HG03108 (cell line): ENCODE results near the gene WNT5A.

ENCODE experiments used
- ATAC-seq: cut with Tn5 transposase; IDR thresholded peaks from one replicate; pipeline ENCODE4 v1.9.1; 2021; ENCODE audit warnings: moderate library complexity; ENCODE audit not compliant: unreplicated experiment

Gene WNT5A

DNA sequence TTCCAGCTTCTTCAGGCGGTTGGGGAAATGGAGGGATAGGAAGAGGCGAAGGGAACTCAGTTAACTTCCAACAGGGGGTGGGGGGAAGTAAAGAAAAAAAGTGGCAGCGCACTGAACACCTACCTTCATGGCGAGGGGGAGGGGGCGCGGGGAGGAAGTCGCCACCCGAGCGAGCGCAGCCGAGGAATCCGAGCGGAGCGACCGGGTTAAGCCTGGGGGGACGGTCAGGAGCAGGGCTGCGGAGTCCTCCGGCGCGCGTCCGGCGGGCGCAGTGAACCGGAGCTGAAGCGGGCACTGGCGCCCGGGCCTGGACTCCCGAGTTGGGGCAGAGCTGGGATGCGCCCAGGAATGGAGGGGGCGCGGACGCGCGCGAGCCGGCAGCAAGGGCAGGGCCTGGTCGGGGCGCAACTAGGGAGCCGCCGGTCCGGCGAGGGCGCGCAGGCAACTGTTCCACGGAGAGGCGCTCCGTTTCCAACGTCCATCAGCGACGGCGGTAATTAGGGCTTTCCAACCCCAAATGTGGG lies at the start of gene WNT5A:
Gene WNT5A, minus strand, starts transcription at position 450 of the 524 bp plus-strand sequence. Its CDS starts 321 bp downstream, at position 129.
- ATAC-seq: no peak

GRCh38 chr3:55534876-55535275 lies 47.8 kb upstream of the WNT5A start:
- no peak for ATAC-seq

GRCh38 chr3:55532806-55533205 lies 45.7 kb upstream of the WNT5A start:
- ATAC-seq: no peak

GRCh38 chr3:55531321-55531720 lies 44.2 kb upstream of the WNT5A start:
- ATAC-seq: no peak

DNA sequence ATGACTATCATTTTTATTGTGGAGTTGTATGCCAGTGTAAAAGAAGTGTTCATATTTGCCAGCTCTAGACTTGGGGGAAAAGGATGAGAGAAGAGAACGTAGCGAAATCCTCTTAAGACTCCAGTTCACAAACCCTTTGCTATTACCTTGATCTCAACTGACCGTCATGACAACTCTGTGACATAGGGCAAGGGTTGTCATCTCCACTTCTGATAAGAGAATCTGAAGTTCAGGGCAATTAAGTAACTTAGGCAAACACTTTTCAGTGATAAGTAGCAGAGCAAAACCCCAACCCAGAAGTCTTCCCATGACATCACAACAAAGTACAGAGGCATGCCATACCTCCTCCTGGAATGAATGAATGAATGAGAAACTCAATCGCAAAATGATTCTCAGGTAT lies 40.3 kb upstream of the WNT5A start:
- no peak for ATAC-seq

DNA sequence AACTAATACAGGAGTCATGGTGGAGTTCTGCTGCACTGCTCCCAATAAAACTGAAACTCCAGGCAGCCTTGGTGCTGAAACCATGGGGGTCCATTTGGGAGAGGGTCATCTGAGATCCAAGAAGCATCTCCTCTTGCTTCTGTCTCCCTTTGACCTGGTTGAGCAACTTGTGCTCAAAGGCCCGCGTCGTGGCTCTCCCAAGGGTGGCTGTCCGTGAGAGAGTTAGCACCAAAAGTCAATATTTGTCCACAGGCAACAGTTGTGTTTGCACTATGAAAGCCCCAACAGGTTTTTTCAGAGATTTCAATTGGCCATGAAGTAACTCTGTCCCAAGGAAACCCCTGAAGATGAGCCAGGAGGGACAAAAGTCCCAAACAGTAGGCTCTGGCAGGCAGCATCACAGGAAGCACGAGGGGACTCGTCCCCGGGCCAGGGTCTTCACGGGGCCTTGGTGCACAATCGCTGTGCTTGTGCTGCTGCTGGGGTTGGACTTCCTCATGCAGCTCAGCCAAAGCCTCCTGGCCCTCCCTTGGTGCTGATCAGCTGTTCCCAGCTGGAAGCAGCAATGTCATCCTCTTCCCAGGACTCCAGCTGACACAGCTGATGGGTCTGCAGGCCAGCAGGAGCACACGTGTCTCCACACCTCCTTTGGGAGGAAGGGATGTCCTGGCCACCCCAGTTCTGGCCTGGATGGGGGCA lies 39.4 kb upstream of the WNT5A start:
- ATAC-seq: no peak

DNA sequence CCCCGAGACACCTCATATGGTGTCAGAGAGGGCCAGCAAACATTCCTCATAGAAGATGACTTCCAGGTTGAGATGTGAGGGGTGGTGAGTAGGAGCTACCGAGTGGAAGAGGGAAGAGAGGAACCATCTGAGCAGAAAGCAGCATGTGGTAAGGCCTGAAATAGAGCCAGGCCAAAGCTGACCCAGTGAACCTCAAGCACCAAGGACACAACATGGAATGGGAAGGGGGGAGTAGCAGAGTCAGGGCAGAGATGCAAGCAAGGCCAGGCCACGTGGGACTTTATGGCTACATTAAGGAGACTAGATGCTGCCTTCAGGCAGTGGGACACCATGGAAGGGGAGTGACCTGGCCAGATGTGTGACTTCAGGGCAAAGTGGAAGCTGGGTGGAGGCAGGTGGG lies 38.3 kb upstream of the WNT5A start:
- ATAC-seq: no peak

DNA sequence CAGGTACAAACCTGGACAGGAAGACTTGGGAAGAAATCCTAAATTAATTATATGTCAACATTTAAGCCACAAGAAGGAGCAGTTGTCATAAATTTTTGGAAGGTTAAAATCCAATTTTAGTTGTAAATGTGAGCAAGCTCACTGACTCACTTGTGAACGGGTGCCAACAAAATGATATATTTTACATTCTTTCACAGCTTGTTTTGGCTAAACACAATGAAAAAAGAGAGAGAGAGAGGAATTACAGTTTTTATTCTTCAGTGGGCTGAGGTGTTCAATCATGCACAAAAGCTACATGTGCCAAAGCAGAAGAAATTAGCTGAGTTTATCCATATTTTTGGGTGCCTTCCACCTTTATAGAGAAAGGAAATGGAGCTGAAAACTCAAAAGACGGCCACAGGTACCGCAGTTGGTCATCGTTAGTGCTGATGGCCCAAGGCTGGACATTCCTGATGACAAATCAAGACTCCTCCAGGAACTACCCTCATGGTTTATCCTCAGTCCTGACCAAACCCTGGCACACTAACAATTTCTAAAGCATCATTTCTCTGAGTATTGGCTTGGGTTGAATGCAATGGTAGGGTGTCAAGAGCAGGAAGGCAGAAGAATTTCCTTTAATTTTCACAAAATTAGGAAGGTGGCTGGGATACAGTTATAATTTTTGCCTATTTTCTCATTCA lies 37.6 kb upstream of the WNT5A start:
- ATAC-seq: no peak

- ATAC-seq: no peak
Observed at GRCh38 chr3:55523471-55523870, 36.4 kb upstream of the WNT5A start.

GRCh38 chr3:55521738-55522421 lies 34.8 kb upstream of the WNT5A start:
- ATAC-seq: no peak

DNA sequence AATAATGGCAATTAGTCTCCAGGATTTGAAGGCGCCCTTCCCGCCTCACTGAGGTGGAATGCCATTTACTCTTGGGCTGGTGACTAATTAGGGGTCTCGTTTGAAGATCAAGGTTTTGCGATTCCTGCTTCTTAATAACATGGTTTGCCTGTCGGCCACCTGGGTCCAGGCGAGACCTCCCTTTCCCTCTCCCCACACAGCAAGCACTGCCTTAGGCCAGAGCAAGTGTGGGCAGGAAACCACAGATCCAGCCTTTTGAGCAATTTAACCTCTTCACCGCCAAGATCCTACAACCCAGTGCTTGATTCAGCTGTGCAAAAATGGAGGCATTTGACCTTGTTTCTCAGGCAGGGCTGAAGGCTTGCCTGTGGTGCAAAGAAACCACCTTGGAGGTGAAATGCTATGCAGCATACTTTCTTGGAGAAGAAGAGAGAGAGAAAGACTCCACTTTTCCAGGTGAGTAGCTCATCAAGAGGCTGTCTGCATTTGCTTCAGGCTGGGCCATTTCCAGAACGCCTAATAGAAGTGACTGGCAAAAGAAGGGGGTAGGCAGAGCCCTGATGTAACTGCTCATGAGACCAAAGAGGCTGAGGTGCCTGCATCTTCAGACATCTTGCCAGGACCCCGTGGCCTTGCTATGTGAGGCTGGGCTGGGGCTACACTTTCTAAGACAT lies 34.1 kb upstream of the WNT5A start:
- ATAC-seq: no peak

DNA sequence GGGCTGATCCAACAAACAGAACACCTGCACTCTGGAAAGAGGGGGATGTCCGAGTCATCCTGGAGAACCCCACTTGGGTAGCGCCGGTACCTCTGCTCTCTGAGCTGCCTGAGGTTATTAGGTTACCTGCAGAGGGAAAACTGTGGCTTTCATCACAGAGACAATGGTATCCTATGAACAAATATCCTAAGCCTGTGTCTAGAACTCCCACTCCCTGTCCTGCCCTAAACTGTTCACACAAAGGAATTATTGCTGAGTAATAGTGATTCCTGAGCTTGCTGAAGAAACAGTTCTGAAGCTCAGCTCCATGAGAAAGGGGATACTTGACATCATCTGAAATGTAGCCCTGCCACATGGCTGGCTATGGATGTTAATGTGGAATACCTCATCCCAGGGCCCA lies 31.9 kb upstream of the WNT5A start:
- no peak for ATAC-seq

- no peak for ATAC-seq
Observed at GRCh38 chr3:55518451-55518850, 31.3 kb upstream of the WNT5A start.

GRCh38 chr3:55516392-55517030 lies 29.4 kb upstream of the WNT5A start:
- no peak for ATAC-seq

DNA sequence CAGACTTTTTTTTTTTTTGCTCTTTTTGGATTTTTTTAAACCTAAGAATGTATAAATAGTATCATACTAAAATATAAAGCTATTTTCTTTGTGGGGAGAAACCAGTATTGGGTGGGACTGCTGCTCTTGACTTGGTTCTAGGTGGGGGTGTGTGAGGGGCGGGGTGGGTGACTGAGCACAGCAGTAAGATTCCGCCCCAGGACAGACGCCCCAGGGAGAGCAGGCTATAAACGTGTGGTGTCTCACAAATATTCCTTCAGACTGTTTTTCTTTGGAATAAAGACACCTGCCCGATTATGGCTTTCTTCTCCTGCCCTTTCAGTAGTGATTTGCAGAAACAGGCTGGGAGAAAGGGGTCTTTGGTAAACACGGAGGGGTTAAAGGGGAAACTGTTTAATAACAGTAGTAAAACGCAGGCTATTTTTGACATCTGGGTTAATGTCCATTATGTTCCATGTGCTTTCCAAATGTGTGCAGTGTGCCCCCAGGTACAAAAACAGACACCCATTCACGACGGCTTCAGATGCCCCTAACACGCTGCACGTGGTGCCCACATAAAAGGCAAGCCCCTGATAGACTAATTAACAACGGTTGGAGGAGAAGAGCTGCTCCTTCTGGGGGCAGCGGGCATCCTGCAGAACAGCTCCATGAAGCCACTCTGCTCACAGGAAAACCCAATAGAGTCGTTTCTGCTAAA lies 28.6 kb upstream of the WNT5A start:
- ATAC-seq: no peak

GRCh38 chr3:55514962-55515361 lies 27.9 kb upstream of the WNT5A start:
- no peak for ATAC-seq

DNA sequence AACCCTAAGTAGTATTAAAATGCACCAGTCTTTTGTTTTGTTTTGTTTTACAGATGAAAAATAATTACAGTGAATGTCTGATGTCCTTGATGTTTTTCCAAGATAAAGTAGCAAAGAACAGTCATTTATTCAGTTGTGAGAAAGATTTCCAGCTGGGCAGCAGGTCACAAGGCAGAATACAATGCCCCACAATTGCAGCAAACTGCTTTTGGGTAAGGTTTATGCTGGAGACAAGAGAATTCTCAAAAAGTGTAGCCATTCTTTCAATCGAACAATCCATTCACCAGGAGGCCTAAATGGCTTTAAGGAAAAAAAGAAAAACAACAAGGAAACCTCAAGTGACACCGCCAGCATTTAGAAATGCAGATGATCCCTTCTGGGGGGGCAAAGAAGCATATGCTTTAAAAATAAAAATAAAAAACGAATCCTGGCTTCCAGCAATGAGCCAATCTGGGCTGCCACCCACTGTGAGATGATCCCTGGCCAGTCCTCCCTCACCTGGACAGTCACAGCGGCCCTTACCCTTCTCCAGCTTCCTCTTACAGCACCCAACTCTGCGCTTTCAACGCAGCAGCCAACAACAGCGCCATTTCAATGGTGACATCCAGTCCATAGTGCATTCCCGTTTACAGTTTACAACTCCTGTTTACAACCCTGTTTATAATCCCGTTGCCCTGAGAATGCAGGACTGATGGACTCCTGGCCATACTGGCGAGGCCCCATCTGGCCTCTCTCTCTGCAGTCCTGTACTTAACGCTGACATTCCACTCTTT lies 25.7 kb upstream of the WNT5A start:
- no peak for ATAC-seq

DNA sequence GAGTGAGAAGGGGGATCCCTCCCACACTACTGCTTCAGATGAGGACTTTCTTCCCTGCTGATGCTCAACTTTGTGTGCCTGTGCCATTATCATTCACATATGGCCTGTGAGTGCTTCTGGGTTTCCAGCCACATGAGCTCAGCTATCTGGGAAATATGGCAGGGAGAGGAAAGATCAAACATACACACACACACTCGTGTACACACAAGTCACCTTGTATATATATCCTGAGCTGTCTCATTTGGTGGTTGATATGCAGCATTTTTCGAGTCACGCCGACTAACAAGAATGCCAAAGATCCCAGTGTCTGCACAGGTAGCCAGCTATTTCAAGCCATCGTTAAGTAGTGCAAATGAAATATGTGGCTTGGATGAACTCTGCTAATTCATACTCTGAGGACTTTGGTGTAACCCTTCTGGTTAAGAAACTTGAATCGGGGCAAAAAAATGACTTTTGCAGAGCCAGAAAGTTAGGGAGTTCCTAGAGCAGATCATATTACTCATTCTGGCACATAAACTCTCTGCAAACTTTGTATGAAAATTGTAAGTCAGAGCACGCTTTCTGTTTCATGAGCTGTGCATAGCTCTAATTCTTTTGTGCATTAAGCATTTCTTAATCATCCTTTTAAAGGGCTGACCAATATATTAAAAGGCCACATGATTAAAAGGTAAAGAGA lies 24.9 kb upstream of the WNT5A start:
- no peak for ATAC-seq

DNA sequence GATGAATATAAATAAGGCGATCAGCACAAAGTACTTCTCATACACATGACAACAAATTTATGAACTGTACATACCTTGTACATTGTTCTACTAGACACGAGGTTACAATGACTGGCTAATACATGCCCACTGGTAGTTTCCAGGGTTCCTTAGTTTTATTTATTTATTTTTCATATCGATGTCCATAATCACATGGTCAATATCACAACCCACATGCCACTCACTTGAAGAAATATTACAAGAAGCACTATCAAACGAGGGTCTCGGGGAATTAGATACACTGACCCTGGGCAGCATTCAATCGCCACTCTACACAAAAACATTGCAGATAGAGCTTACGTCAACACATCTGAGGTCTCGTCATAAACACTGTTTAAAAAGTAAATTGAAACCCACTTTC lies 21.2 kb upstream of the WNT5A start:
- ATAC-seq: no peak
